ELR (cell line): ENCODE data around the gene HCST.
A peak's percentile ranks its signal among the peaks of the same experiment; 100 is the strongest.

Source experiments
- DNase-seq: peaks from one replicate; pipeline ENCODE4 v3.0.0-alpha.2; 2015; ENCODE audit warnings: low read depth

Gene HCST, protein sequence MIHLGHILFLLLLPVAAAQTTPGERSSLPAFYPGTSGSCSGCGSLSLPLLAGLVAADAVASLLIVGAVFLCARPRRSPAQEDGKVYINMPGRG

DNA sequence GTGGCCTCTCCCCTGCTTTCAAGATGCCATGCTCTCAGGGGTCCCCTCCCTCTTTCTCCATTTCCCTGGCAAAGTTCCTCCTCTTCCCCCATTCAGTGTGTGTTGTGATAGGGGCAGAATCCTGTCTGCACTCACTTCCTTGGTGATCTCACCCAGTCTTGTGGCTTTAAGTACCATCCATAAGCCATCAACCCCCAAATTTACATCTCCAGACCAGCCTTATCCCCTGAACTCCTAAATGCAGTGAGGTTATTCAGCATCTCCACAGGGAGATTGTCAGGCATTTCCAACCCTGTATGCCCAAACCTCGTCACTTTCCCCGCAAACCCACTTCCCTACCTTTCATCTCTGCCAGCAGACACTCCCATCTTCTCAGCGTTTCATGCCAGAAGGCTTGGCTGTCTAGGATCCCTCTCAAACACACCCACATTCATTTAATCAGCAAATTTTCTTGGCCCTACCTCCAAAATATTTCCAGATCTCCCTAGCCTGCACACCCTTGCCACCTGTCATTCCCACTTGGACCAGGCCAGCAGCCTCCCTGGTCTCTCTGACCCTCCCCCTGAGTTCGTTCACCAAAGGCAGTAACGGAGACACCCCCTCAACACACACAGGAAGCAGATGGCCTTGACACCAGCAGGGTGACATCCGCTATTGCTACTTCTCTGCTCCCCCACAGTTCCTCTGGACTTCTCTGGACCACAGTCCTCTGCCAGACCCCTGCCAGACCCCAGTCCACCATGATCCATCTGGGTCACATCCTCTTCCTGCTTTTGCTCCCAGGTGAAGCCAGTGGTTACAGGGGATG, at the start of gene HCST:
HCST (plus strand) TSS at position 676 of the 808 bp plus-strand sequence; CDS start at position 741, 65 bp downstream.
- peak; percentile 49 for DNase-seq

DNA sequence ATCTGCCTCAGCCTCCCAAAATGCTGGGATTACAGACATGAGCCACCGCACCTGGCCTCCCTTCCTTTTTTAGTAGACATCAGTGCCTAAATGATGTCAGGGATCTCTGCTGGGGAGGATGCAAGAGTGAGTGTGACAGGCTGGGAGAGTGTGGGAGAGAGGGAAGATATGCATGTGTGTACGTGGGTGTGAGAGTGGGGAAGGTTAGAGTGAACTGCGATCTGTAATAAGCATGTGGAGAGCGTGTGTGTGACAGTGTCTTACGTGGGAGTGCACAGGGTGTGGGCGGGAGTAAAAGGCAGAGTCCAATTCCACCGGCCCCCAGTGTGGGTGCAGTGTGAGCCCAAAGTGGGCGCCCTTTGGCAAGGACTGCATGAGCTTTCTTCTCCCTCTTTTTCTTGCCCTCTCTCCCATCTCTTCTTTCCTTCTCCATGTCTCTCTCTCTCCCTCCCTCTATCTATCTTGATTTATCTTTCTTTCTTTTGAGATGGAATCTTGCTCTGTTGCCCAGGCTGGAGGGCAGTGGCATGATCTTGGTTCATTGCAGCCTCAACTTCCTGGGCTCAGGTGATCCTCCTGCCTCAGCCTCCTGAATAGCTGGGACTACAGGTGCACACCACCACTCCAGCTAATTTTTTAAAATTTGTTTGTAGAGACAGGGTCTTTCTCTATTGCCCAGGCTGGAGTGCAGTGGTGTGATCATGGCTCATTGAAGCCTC, 49.1 kb upstream of the HCST start:
- DNase-seq, result no peak

DNA sequence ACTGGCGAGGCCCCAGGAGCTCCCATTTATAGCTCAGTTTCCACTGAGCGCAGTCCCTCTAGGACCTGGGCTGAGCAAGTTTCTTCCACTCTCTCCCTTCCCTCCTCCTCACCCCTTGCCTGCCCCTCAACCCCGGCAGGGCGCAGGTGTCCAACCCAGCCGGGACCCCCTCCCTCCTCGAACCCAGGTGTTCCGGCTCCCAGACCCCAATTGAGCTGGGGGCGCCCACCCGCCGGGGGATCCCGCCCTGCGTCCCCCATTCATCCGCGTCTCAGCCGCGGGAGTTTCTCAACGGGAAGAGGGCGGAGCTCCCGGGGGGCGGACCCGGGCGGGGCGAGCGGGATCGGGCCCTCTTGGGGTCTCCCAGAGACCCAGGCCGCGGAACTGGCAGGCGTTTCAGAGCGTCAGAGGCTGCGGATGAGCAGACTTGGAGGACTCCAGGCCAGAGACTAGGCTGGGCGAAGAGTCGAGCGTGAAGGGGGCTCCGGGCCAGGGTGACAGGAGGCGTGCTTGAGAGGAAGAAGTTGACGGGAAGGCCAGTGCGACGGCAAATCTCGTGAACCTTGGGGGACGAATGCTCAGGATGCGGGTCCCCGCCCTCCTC, 45.7 kb upstream of the HCST start, which contains the start of gene KIRREL2:
KIRREL2 (plus strand) TSS at position 366 of the 604 bp plus-strand sequence; CDS start at position 575, 209 bp downstream.
- DNase-seq, result no peak

DNA sequence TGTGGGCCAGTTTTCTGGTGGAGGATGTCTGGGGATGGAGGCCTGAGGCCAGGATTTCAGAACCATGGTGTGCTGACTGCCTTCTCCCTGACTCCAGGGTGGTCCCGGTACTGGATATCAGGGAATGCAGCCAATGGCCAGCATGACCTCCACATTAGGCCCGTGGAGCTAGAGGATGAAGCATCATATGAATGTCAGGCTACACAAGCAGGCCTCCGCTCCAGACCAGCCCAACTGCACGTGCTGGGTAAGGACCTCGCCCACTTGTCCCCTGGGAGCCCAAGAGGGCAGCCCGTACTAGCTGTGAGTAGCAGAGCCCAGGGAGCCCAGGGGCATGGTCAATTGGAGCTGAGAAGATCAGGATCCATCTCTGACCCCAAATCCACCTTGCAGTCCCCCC, 44.0 kb upstream of the HCST start:
- DNase-seq, result no peak

DNA sequence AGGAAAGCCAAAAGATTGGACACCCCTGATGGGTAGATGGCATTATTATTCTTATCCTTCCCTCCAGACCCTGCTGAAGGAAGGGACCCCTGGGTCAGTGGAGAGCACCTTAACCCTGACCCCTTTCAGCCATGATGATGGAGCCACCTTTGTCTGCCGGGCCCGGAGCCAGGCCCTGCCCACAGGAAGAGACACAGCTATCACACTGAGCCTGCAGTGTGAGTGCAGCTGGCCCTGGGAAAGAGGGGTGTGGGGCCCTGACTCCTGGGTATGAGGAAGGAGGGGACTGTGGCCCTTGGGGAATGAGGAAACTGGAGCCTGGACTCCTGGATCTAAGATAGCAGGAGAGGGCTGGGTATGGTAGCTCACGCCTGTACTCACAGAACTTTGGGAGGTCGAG, 42.9 kb upstream of the HCST start:
- no peak for DNase-seq

DNA sequence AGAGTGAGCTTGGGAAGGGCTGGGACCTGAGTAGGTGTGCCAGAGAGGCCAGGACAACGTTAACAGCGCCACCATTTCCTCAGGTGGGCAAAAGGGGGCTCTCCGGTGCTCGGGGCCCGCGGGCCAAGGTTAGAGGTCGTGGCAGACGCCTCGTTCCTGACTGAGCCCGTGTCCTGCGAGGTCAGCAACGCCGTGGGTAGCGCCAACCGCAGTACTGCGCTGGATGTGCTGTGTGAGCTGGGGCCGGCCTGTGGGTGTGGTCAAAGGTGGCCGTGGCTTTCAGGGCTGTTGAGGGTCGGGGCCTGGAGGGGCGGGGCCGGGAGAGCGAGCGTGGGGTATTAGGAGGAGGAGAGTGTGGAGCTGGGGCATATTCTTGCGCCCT, 41.9 kb upstream of the HCST start:
- DNase-seq, result no peak

DNA sequence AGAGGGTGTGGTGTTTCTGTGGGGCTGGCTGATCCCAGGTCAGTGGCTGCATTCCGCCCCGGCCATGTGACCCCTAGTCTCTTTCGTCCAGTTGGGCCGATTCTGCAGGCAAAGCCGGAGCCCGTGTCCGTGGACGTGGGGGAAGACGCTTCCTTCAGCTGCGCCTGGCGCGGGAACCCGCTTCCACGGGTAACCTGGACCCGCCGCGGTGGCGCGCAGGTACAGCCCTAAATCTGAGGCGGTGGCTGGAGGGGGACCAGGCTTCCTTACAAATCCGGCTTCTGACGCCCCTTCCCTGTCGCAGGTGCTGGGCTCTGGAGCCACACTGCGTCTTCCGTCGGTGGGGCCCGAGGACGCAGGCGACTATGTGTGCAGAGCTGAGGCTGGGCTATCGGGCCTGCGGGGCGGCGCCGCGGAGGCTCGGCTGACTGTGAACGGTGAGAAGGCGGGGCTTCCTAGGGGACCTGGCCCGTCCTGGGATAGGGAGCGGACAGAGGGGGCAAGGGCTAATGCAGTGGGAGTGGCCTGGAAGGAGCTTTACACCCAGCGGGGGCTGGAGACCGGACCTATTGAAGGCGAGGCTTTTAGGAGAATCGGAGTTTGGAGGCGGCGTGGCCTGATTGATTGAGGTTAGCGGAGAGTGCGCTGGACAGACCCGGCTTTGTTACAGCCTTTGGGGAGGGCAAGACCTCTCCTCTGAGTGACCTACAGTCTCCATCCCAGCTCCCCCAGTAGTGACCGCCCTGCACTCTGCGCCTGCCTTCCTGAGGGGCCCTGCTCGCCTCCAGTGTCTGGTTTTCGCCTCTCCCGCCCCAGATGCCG, 41.3 kb upstream of the HCST start:
- no peak for DNase-seq

DNA sequence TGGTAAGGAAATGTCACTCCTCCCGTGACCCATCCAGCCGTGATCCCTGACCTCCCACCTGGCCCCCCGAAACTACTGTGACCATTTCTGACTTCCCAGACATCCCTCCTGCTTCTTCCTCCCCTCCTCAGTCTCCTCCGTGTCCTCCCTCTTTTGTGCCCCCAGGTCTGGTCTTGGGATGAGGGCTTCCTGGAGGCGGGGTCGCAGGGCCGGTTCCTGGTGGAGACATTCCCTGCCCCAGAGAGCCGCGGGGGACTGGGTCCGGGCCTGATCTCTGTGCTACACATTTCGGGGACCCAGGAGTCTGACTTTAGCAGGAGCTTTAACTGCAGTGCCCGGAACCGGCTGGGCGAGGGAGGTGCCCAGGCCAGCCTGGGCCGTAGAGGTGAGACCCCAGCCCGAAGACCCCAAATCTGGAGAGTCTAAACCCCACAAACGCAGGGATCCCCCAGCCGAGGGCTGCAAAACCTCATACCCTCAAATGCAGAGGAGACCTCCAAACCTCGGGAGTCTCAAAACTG, 40.6 kb upstream of the HCST start:
- DNase-seq, result no peak

DNA sequence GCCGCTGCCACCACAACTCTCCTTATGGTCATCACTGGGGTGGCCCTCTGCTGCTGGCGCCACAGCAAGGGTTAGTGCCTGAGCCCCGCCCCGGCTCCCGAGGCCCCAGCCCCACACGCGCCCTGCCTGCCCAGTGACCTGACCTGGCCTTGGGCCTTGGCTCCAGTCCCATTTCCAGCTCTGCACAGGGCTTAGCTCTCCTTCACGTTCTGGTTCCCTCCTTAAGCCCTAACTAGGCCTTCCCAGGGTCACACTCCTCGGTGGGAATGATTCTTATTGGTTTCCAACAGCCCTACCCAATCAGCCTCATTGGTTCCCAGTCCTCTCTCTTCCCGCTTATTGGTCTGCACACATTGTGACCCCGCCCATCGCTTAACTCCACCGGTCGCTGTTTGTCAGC, 39.8 kb upstream of the HCST start:
- DNase-seq, result no peak

DNA sequence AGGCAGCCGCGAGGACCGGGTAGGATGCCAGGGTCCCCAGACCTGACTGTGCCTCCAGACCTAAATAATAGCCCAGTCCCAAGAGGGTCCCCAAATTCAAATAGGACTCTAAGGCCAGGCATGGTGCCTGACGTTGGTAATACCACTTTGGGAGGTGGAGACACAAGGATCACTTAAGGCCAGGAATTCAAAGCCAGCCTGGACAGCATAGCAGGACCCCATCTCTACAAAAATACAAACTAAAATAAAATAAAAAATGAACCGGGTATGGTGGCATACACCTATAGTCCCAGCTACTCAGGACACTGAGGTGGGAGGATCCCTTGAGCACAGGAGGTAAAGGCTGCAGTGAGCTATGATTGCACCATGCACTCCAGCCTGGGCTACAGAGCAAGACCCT, 39.3 kb upstream of the HCST start:
- DNase-seq, result no peak

DNA sequence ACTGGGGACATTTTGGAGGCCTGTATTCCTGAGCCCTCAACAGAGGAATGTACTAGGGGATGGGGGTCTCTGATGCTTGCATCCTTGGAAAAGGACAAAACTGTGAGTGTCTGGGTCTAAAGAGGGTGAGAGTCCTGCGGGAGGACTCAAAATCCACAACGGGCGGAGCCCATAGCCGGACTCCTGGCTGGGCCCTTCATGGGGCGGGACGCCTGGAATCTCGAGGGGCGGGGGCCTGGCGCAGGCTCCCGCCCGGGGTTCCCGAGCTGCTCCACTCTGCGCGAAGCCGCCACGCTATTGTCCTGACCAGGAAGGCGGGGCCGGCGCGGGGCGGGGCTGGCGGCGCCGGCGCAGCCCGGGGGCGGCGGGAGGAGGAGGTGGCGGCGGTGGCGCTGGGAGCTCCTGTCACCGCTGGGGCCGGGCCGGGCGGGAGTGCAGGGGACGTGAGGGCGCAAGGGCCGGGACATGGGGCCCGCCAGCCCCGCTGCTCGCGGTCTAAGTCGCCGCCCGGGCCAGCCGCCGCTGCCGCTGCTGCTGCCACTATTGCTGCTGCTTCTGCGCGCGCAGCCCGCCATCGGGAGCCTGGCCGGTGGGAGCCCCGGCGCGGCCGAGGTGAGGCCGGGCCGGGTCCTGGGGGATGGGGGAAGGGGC, 34.0 kb upstream of the HCST start, which contains the start of gene APLP1:
APLP1 (plus strand) TSS at position 403 of the 651 bp plus-strand sequence; CDS start at position 466, 63 bp downstream.
- peak; percentile 58 for DNase-seq

DNA sequence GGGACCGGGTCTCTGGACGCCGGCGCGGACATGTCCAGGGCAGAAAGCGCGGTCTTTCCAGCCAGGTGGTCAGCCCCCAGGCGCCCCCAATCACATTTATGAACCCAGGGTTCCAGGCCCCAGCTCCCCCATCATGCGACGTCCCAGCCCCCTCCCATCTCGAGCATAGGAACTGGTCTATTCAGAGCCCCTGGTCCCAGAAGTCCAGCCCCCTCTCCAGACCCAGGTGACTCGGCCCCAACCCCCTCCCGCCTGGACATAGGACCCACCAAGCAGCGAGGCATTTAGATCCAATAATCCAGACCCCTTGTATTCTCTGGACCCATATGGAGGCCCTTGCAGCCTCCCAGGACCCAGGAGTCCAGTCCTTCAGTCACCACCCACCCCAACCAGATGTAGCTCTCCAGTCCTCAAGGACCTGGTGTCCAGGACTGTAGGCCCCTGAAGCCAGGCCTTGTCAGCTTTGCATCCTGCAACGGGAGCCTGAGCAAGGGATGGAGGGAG, 33.5 kb upstream of the HCST start:
- no peak for DNase-seq

DNA sequence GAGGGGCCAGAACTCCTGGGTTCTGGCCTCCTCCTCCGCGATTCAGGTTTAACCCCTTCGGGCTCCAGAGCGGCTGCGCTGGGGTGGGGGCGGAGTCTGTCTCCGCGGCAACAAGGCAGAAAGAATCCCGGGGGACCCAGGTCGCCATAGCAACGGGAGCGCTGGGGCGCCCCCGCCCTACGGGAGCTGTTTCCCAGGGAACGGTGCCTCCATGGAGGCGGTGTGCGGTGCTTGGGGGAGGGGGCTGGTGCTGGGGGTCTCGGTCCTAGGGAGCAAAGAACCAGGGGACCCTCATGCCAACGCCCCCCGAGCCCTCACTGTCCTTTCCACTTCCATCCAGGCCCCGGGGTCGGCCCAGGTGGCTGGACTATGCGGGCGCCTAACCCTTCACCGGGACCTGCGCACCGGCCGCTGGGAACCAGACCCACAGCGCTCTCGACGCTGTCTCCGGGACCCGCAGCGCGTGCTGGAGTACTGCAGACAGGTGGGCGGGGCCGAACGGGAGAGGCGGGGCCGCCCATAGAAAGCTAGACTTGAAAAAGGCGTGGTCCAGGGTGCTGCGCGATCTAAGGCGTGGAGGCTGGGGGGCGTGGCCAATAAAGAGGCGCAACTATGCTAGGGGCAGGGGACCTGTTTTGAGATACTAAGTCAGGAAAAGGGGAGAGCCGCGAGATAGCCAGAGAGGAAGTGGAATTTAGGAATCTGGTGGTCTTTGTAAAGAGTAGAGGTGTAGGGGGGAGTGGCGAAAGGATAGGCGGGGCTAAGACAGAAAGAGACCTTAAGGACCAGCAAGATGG, 32.8 kb upstream of the HCST start:
- DNase-seq, result peak; percentile 86

DNA sequence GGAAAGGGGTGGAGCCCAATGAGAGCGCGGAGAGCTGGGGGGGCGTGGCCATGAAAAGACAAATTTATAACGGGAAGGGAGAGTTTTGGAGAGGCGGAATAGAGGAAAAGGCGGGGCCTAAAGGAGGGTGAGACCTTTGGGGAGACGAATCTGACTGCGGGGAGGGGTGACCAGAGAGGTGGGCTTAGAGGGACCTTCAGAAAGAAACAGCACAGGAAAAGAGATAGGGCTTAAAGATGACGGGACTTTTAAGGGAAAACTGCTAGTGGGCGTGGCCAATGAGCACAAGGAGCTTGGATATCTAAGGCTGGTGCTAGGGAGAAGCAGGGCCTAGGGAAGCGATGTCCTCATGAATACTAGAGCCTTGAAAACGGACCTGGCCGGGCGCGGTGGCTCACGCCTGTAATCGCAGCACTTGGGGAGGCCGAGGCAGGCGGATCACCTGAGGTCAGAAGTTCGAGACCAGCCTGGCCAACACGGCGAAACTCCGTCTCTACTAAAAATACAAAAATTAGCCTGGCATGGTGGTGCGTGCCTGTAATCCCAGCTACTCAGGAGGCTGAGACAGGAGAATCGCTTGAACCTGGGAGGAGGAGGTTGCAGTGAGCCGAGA, 32.1 kb upstream of the HCST start:
- DNase-seq, result peak; percentile 62

DNA sequence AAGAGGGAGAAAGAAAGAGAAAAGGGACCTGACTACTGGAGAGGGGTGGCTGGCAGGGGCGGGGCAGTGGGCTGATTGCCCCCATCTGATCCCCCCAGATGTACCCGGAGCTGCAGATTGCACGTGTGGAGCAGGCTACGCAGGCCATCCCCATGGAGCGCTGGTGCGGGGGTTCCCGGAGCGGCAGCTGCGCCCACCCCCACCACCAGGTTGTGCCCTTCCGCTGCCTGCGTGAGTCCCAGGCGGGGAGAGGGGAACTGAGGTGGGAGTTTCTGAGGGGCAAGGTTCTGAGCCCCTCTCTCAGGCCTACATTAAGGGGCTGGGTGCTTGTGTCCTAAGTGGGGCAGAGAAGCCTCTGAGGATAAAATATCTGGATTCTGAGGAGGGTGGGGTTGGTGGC, 31.5 kb upstream of the HCST start:
- DNase-seq, result no peak

DNA sequence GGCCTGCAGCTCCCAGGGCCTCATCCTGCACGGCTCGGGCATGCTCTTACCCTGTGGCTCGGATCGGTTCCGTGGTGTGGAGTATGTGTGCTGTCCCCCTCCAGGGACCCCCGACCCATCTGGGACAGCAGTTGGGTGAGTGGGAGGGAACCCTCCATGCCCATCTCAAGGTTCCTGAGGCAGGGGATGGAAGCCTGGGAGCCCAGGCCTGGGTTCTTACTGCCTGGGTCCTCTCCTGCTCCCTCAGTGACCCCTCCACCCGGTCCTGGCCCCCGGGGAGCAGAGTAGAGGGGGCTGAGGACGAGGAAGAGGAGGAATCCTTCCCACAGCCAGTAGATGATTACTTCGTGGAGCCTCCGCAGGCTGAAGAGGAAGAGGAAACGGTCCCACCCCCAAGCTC, 30.7 kb upstream of the HCST start:
- no peak for DNase-seq

DNA sequence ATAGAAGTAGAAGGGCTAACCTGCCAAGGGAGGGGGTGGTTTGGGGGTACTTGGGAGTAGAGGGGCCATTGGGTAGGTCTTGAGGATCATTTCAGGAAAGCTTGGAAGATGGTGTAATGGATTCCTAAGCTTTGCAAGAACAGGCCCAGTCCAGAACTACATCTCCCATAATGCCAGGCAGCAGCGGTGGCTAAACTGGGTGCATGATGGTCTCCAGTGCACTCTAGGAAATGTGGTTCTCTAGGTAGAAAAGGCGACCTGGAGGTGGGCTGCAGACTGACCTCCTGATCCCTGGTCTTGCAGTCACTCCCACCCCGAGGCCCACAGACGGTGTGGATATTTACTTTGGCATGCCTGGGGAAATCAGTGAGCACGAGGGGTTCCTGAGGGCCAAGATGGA, 30.1 kb upstream of the HCST start:
- DNase-seq, result no peak

DNA sequence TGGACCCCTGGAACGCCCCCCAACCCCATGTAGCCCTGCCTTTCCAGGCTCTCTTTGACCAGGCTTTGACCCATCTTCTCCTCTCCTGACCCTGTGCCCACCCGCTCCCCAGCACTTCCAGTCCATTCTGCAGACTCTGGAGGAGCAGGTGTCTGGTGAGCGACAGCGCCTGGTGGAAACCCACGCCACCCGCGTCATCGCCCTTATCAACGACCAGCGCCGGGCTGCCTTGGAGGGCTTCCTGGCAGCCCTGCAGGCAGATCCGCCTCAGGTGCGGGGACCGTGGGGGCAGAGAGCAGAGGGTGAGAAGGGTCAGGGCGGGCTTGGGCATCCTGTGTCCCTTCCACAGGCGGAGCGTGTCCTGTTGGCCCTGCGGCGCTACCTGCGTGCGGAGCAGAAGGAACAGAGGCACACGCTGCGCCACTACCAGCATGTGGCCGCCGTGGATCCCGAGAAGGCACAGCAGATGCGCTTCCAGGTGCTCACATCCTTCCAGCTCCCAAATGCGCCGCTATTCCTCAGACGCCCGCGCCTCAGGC, 27.9 kb upstream of the HCST start:
- DNase-seq, result no peak

DNA sequence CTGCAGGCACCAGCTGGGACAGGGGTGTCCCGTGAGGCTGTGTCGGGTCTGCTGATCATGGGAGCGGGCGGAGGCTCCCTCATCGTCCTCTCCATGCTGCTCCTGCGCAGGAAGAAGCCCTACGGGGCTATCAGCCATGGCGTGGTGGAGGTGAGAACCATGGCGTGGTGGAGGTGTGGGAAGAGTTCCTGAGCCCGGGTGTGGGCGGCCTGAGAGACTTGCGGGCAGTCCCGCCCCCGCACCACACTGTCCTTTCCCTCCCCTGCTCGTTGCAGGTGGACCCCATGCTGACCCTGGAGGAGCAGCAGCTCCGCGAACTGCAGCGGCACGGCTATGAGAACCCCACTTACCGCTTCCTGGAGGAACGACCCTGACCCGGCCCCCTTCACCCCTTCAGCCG, 23.3 kb upstream of the HCST start:
- DNase-seq, result no peak
